ENCODE results near the gene ARNT2.
"Not testable (repeated sequence)": the region's sequence is repeated elsewhere in the genome, so short reads cannot be mapped to it uniquely, and the experiment has no call there.

Gene ARNT2

GRCh38 chr15:80615783-80616391 lies 211.7 kb downstream of the ARNT2 start:
- no peak for DNase-seq (ENCODE audit: low read depth)

DNA sequence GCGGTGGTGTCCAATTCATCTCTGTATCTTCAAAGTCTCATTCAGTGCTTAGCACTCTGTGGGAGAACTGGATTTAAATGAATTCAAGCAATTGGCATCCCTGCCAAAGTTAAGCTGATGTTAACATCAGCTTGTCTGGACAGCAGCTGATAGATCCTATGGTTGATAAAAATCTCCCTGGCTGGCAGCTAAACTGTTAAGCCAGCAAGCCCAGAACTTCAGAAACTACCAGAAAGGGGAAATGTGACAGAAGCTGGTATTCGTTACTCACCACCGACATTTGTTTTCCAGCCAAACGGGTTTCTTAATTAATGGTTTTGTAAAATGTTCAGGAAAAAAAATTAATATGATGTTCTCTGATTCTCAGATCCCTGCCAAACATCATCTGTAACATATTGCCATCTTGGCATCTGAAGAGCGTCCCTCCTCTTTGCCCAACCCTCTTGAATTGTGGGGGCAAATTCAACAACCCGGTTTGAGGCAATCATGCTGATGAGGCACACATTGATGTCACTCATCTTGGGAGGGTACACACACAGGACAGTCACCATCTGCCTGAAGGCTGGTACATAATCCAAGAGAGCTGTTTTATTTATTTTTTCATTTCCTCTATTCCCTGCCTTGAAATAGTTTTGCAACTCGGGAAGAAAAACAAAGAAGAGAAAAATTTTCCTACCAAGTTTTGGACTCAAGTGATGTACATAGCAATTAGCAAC lies 214.7 kb downstream of the ARNT2 start:
- DNase-seq (ENCODE audit: low read depth), result no peak

DNA sequence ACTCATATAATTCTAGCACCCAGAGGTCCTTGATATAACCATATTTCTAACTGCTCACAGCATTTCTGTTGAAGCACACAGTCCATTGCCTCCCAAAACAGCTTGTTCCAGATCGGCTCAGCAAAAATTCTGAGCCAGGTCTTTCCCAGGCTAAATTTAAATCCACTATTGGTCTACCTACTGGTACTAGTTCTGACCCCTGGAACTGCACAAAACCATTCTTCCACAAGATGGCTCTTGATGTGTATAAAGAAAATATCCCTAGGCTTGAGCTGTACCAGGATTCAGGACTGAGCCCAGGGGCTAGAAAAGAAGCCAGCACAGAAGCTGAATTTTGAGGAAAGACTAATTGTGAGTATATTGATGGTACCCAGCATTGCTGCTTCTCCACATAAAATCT lies 215.5 kb downstream of the ARNT2 start:
- no peak for DNase-seq (ENCODE audit: low read depth)

DNA sequence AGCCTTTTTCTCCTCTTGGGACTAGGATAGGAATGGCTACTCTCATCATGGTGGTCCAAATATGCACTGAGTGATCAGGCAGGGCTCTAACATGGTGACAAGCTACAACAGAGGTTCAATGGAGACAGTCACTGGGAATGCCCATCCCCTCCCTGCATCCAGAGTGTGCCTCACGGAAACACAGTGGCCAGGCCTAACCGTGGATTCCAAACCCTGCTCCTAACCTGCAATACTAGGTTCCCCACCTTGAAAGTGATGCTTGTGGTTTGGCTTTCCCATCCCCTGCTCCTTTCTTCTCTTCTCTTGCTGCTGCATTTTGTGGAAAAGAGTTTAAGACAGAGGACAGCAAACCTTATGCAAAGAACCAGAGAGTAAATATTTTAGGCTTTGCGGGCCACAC lies 216.0 kb downstream of the ARNT2 start:
- no peak for DNase-seq (ENCODE audit: low read depth)

- DNase-seq (ENCODE audit: low read depth), result no peak
These were observed 216.7 kb downstream of the ARNT2 start for GRCh38 chr15:80620931-80621330.

DNA sequence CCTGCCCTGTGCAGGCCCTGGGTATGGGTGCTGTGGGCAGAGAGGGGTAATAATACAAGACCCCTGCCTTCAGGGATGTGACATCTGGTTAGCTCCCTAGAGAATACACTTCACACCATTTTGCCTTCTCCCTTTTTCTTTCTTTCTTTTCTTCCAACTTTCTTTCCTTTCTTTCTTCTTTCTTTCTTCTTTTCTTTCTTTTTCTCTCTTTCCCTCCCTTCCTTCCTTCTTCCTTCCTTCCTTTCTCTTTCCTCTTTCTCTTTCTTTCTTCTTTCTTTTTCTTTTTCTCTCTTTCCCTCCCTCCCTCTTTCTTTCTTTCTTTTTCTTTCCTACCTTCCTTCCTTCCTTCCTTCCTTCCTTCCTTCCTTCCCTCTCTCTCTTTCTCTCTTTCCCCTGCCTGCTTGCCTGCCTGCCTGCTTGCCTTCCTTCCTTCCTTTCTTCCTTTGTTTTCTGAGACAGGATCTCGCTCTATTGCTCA lies 222.5 kb downstream of the ARNT2 start:
- DNase-seq (ENCODE audit: low read depth), result no peak

DNA sequence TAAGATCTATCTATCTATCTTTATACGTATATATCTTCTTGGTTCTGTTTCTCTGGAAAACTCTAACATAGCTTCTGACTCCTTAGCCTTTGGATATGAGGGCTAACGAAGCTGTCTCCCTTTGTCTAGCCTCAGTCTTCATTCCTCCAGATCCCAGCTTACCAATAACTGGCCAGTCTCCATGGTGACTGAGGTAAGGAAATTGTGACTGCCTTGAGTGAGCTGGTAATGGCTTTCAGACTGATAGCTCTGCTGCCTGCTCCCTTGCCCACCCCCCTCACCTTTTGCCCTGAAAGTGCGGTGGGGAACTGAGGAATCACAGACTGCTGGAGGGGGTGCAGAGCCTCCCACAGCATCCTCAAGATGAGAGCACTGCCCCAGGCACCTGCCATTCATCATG lies 225.2 kb downstream of the ARNT2 start:
- no peak for DNase-seq (ENCODE audit: low read depth)

GRCh38 chr15:80630981-80631380 lies 226.8 kb downstream of the ARNT2 start:
- DNase-seq (ENCODE audit: low read depth), result no peak

DNA sequence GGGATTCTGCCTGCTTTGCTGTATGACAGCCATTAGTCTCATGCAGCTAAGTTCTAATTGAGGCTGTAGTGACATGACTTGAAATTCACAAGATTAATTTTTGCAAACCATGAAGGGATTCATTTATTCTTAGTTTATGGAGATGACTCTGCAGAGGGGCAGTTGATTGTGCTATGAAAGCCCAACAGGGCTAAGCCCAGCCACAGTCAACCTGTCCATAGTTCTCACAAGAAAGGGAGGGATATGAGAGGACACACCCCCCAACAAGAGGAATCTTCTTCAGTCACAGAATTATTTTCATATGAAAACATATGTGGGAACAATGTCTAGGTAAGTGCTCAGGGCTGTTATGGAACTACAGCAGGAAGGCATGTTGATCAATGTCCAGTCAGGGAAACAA lies 229.0 kb downstream of the ARNT2 start:
- DNase-seq (ENCODE audit: low read depth), result no peak

DNA sequence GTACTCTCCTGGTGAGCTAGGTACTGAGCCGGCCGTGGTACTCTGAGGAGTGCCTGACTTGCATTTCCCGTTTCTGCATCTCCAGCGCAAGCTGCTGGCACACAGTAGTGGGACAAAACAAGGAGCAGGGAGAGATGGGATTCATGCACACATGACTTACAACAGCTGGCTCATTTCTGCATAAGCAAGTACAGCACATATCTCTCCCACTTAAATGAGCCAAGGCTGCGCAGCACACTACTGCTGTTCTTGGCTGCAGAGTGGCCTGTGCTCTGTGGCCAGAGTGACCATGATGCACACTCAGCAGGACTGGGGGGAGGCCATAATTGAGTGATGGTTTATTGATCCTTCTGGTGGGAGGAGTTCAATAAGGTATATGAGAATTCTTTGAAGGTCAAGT lies 231.8 kb downstream of the ARNT2 start:
- no peak for DNase-seq (ENCODE audit: low read depth)

- DNase-seq (ENCODE audit: low read depth), result no peak
These were observed 232.5 kb downstream of the ARNT2 start for GRCh38 chr15:80636675-80637074.

DNA sequence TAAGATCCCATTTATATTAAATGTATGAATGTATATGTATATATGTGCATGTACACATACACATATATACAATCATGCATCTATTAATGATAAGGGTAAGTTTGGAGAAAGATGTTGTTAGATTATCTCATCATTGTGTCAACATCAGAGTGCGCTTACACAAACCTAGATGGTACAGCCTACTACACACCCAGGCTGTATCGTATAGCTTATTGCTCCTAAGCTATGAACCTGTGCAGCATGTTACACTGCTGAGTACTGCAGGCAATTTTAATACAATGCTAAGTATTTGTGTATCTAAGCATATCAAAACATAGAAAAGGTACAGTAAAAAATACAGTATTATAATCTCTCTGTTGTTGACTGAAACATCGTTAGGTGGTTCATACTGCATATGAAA lies 233.6 kb downstream of the ARNT2 start:
- DNase-seq (ENCODE audit: low read depth), result no peak

- no peak for DNase-seq (ENCODE audit: low read depth)
These were observed 234.5 kb downstream of the ARNT2 start for GRCh38 chr15:80638553-80639167.

DNA sequence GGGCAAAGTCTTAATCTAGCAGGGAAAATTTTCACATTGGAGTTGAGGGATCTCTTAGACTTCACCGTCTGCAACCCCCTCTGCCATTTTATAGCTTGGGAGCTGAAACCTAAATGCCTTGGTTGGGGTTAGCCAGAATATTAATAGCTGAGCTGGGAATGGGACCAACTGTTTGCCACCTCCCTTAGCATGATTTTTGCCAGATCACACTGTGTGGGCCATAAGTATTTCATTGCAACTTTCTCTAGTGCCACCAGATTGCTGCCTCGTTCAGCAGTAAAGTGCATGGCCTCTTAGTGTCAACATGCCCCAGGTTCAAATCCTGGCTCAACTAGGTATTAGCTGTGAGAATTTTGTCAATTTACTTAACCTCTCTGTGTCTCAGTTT lies 235.0 kb downstream of the ARNT2 start:
- no peak for DNase-seq (ENCODE audit: low read depth)

GRCh38 chr15:80640531-80641121 lies 236.4 kb downstream of the ARNT2 start:
- no peak for DNase-seq (ENCODE audit: low read depth)

- DNase-seq (ENCODE audit: low read depth), result no peak
These were observed 237.2 kb downstream of the ARNT2 start for GRCh38 chr15:80641384-80641783.

DNA sequence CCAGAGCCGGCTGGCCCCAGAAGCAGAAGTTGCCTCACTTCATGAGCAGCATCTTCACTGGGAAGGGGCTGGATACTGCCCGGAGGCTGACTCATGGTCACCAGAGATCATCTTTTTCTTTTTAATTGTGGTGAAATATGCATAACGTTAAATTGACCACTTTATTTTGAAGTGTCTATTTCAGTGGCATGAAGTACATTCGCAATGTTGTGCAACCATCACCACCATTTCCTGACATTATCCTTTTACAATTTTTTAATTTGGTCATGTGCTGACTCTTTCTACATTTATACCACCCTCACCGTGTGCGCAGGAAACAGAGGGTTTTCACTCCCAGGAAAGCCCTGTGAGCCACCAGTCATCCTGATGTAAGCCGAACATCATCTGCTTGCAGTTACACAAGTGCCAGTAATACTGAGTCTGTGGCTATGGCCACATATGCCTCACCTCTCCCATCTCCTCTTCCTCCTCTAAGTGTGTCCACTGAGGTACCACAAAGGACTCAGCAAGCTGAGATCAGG lies 239.3 kb downstream of the ARNT2 start:
- no peak for DNase-seq (ENCODE audit: low read depth)

- DNase-seq (ENCODE audit: low read depth), result no peak
These were observed 241.4 kb downstream of the ARNT2 start for GRCh38 chr15:80645494-80646065.

DNA sequence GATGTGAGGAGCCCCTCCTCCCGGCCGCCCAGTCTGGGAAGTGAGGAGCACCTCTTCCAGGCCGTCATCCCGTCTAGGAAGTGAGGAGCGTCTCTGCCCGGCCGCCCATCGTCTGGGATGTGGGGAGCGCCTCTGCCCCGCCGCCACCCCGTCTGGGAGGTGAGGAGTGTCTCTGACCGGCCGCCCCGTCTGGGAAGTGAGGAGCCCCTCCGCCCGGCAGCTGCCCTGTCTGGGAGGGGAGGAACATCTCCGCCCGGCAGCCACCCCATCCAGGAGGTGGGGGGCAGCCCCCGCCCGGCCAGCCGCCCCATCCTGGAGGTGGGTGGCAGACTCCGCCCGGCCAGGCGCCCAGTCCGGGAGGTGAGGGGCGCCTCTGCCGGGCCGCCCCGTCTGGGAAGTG lies 243.2 kb downstream of the ARNT2 start:
- not testable (repeated sequence) for DNase-seq (ENCODE audit: low read depth)

Measured in stimulated activated CD8-positive, alpha-beta memory T cell treated with anti-CD3 and anti-CD28 coated beads, Interleukin-4, amount 100 ng/mL, for 24 hours (primary cell).